Limb (tissue), 2 donors: ENCODE results near the gene PTGES3.
"Not testable (repeated sequence)": the region's sequence is repeated elsewhere in the genome, so short reads cannot be mapped to it uniquely, and the experiment has no call there.

Experiments
- DNase-seq, 2 donors: peaks; one replicate each; pipeline ENCODE4 v3.0.0-alpha.2; 2016; ENCODE audit errors: extremely low spot score in 2 of 2

The PTGES3 gene

DNA sequence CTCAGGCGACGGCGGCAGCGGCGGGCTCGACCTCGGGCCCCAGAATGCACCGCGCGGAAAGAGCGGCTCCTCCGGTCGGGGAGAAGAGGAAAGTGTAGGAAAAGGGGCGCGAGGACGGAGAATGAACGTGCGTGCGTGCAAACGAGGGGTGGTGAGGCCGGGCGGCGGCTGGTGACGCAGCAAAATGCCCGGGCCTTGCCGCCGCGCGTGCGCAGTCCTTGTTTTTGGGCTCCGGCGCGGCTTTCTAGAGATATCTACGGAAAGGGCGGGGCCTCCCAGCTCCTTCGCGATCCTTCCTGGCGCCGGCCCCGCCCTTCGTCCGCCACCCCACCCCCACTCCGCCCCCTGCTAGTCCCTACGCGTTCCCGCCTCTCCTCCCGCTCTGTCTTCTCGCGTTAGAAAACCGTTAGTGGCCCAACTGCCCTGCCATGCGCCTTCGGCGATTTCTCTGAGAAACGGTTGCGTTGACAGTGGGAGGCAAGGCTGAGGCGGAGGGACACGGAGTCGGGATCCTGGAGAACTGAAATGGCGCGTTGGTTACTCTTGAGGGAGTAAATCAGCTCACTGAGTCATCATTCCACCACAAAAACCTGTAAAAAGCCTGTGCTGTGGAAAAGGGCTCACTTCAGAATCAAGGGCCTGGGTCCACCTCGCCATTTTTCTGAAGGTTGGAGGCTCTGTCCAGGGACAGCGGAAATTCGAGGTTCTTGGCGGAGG is at the start of gene PTGES3:
Gene PTGES3 (minus strand): TSS at position 156 of the 717 bp plus-strand sequence. CDS start 285 bp downstream, outside the sequence.
- peak; percentile 99 for DNase-seq

DNA sequence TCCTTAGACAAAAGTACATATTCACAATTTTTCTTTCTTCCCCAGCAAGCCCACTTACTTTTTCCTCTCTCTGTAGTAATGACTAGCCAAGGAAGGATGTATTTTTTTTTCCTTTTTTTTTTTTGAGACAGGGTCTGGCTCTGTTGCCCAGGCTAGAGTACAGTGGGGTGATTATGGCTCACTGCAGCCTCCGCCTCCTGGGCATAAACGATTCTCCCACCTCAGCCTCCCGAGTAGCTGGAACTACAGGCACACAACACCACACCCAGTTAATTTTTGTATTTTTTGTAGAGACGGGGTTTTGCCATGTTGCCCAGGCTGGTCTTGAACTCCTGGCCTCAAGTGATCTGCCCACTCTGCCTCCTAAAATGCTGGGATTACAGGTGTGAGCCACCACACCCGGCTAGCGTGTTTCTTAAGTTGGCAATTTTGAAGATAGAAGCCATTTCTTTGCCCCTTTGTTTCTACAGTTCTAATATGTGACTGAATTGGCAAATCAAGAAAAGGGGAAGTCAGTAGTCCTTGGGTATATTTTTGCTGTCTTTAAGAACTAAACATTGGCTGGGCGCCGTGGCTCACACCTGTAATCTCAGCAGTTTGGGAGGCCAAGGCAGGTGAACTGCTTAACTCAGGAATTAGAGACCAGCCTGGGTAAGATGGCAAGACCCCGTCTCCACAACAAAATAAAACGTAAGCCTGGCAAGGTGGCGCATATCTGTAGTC is 40.2 kb upstream of the PTGES3 start:
- DNase-seq: no peak

GRCh38 chr12:56726196-56726675 is 38.2 kb upstream of the PTGES3 start:
- not testable (repeated sequence) for DNase-seq

GRCh38 chr12:56725723-56726102 is 37.6 kb upstream of the PTGES3 start:
- no peak for DNase-seq

GRCh38 chr12:56724972-56725722 is 37.1 kb upstream of the PTGES3 start, which contains the start of gene NACA:
Gene NACA, minus strand, starts transcription at chr12:56725299. Its CDS starts 778 bp downstream, at chr12:56724521.
- peak; percentile 95 to 97 for DNase-seq

DNA sequence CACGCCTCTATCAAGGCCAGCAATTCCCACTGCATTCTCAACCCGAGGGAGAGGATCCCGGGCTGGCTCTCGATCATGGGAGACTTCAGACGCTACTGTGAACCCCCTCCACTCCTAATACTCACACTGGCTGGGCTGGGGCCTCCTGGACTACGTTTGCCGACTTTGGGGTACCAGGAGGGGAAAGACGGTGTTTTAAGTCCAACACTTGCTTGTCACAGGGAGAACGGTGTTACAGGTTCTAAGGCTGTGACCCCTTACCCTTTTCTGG is 36.6 kb upstream of the PTGES3 start:
- DNase-seq: no peak

- peak in 1 of 2 donors; percentile 18 for DNase-seq
Observed at GRCh38 chr12:56723889-56724700, 36.0 kb upstream of the PTGES3 start.

DNA sequence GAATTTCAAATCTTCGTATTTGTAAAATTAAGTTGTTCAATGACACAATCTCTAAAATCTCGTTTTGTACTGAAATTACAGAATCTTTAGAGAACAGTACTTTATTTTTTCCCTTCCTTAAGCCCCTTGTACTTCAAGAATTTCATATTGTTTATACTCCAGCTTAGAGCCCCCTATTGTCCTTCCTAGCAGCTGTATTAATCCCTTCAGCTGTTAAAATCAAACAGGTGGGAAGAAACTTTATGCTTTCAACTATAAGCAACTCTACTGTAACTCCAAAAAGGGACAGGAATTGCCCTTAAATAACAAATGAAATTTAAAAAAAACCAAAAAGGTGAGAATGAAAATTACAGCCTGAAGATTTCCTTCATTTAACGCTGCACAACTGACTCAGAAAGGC is 35.3 kb upstream of the PTGES3 start:
- DNase-seq: peak in 1 of 2 donors; percentile 32

GRCh38 chr12:56722832-56723231 is 34.7 kb upstream of the PTGES3 start:
- DNase-seq: no peak

DNA sequence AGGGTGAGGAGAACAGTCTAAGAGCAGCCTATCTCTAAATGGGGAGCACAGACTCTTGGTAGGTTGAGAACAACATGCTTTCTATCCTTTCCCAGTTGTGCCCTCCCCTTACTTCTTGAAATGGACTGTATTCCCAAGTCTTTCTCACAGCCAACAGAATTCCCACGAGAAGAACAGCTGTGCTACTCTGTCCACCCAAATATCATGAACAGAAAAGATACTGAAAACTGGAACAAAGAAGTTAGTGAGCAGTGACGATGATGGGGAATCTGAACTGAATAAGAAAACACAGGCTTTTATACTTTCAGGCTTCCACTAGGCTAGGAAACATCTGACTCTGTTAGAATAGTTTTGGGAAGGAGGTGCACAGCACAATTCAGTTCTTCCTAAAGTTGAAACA is 33.6 kb upstream of the PTGES3 start:
- DNase-seq: no peak

DNA sequence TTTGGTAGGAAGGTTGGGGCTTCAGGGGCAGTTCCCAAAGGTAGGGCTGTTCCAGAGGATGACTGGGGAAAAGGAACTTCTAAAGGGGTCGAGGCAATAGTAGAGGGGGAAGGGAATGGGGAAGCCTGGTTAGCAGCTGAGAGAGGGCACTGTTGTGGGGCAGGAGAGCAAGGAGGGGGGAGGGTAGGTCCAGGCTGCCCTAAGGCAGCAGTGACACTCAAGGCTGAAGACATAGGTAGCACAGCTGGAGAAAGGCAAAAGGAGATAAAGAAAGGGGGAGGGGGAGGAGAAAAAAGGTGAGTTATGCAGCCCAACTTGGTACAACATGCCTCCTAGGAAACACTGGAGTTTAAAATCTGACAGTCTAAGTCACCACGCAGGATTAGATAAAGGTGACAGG is 33.1 kb upstream of the PTGES3 start:
- no peak for DNase-seq

DNA sequence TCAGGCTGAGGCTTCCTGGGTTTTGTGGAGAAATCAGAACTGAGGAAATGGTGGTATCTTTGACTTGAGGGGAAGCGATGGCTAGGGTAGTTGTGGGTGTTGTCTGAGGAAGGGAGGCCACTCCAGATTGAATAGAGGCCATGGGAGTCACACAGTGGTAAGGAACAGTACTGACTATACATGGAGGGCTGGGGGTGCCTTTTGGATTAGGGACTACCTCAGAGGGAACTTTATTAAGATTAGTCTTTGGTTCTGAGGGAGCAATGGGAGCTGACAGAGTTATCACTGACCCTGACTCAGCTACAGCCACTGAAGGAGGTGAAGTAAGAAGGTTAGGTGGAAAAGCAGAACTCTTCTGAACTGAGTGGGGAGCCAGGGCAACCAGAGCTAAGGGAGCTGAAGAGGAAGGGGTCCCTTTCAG is 32.7 kb upstream of the PTGES3 start:
- DNase-seq: no peak

DNA sequence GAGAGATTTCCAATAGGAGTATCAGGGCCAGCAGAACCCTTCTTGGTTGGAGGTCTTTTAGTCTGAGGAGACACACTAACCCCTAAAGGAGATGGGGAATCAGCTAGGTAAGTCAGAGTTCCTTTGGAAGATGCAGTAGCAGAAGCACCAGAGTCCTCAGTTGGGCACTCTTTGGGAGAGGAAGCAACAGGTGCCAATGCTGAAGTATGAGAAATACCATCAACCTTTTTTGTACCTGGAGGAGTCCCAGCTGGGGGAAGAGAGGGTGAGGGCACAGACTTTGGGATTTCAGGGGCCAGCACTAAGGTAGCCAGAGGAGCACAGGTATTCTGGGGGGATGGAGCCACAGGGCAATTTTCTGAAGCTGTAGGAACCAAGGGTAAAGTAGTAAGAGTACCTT is 31.0 kb upstream of the PTGES3 start:
- DNase-seq: no peak

GRCh38 chr12:56718636-56719035 is 30.6 kb upstream of the PTGES3 start:
- no peak for DNase-seq

DNA sequence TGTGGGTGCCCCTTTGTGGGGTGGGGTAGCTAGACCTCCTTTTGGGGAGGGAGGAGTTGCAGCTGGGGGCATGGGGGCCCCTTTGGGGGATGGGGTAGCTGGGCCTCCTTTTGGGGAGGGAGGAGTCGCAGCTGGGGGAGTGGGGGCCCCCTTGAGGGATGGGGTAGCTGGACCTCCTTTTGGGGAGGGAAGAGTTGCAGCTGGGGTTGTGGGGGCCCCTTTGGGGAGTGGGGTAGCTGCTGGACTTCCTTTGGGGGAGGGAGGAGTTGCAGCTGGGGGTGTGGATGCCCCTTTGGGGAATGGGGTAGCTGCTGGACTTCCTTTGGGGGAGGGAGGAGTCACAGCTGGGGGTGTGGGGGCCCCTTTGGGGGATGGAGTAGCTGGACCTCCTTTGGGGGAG is 30.1 kb upstream of the PTGES3 start:
- no peak for DNase-seq

- no peak for DNase-seq
Observed at GRCh38 chr12:56716933-56717880, 29.1 kb upstream of the PTGES3 start.

- DNase-seq: no peak
Observed at GRCh38 chr12:56716458-56716857, 28.4 kb upstream of the PTGES3 start.

- DNase-seq: no peak
Observed at GRCh38 chr12:56715798-56716197, 27.7 kb upstream of the PTGES3 start.

DNA sequence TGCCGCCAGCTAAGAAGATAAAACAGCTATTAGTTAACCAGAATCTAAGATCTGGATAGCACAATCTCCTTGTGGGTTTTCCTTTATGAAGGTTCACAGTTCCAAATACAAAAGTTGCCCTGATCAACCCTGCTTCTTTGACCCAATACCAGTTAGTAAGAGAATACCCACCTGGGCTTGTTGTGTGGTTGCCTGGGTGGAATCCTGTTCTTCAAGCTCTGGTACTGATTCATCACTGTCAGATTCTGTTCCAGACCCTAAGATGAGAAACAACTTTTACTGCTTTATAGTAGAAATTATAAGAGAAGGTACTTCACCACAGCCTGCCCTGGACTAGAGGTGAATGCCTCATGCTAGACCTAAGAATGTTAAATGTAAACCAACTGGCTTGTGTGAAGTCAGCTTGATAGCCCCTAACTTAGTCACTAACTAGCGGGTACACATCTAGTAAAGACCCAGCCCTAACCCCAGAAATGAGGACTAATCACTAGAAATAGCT is 26.4 kb upstream of the PTGES3 start:
- no peak for DNase-seq

- no peak for DNase-seq
Observed at GRCh38 chr12:56713345-56713744, 25.3 kb upstream of the PTGES3 start.
